Prostate gland (tissue), 2 donors: ENCODE measurements around the gene SBNO2. TPM values are rescaled to one million over a fixed set of nuclear protein-coding genes. Genes with fewer than 3 reads are reported as not detected.

Source experiments
- DNase-seq: peaks from one replicate; pipeline ENCODE4 v3.0.0-alpha.2; 2019; ENCODE audit warnings: low spot score
- H3K27ac ChIP-seq, 2 donors: fragments of 200-600 bp; sonication (generic); 2 replicates each; pipeline ENCODE4 v1.5.1; 2017 to 2019
- H3K27me3 ChIP-seq: fragments of 200-600 bp; sonication (generic); replicated peaks from 2 replicates; pipeline ENCODE4 v1.5.1; 2019; ENCODE audit not compliant: insufficient read depth
- H3K36me3 ChIP-seq, 2 donors: fragments of 200-600 bp; sonication (generic); 1 replicate in 1 of 2; 2 replicates in 1 of 2; pipeline versions ENCODE4 v1.5.1 to v1.8.1; 2017 to 2019
- H3K4me1 ChIP-seq: fragments of 200-600 bp; sonication (generic); replicated peaks from 2 replicates; pipeline ENCODE4 v1.5.1; 2019
- H3K4me3 ChIP-seq, 2 donors: fragments of 200-600 bp; sonication (generic); 2 replicates each; pipeline ENCODE4 v1.5.1; 2017 to 2019
- H3K9me3 ChIP-seq: fragments of 200-600 bp; sonication (generic); 2 replicates; pipeline ENCODE4 v1.5.1; 2017
- POLR2A ChIP-seq: fragments of 450-650 bp; IDR thresholded peaks from one replicate; pipeline ENCODE4 v1.6.1; 2016; ENCODE audit warnings: antibody characterized with exemption, mild to moderate bottlenecking
- POLR2AphosphoS5 ChIP-seq: sonication (generic); formaldehyde crosslinking; IDR thresholded peaks from one replicate; pipeline ENCODE4 v1.6.1; 2017; ENCODE audit warnings: antibody characterized with exemption
- WGBS: methylation state at CpG from one replicate; pipeline ENCODE4 v1.1.5; 2018; 5-methylcytosine and 5-hydroxymethylcytosine counted together
- intact Hi-C: fragments of 100-400 bp; cut with DNase I; formaldehyde crosslinking; loops from one replicate; pipeline ENCODE4 v1.14.2; 2022
- total RNA-seq, 2 donors: library from RNA; depleted of rRNA; stranded (reverse); fragments of >200 nt; gene quantifications; one replicate each; pipeline ENCODE4 v1.1.0, GENCODE V29; 2016
- TF ChIP-seq, protein P1 (sequence below), 4 experiments: fragments of 200-600 bp in 2 of 4; fragments of 450-650 bp in 2 of 4; sonication (generic) in 2 of 4; IDR thresholded peaks; 1 replicate in 3 of 4; 2 replicates in 1 of 4; pipeline ENCODE4 v1.5.1; 2016 to 2019; ENCODE audit warnings: antibody characterized with exemption in 4 of 4, mild to moderate bottlenecking in 2 of 4, moderate library complexity in 2 of 4

The SBNO2 gene
- total RNA-seq, 2 donors from 2014 or later, result 32.5 to 79.9 TPM

DNA sequence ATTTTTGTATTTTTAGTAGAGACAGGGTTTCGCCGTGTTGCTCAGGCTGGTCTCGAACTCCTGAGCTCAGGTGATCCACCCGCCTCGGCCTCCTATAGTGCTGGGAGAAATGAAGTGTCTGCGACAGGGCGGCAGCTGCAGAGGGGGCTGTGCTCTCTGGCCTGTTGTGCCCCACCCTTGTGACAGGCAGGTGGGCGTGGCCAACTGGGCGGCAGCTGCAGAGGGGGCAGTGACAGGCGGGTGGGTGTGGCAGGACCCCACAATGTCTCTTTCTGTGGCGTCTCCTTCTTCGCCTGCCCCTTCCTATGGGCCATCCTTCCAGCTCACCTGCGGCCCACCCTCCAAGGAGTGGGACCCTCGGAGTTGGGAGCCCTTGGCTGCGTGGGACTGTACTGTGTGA, 43.3 kb upstream of the SBNO2 start:
- intact Hi-C loops, result no loop called here
- TF ChIP-seq, protein P1, sequence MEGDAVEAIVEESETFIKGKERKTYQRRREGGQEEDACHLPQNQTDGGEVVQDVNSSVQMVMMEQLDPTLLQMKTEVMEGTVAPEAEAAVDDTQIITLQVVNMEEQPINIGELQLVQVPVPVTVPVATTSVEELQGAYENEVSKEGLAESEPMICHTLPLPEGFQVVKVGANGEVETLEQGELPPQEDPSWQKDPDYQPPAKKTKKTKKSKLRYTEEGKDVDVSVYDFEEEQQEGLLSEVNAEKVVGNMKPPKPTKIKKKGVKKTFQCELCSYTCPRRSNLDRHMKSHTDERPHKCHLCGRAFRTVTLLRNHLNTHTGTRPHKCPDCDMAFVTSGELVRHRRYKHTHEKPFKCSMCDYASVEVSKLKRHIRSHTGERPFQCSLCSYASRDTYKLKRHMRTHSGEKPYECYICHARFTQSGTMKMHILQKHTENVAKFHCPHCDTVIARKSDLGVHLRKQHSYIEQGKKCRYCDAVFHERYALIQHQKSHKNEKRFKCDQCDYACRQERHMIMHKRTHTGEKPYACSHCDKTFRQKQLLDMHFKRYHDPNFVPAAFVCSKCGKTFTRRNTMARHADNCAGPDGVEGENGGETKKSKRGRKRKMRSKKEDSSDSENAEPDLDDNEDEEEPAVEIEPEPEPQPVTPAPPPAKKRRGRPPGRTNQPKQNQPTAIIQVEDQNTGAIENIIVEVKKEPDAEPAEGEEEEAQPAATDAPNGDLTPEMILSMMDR (IDR thresholded peaks at IDR 0.05), result no peak
- TF ChIP-seq POLR2AphosphoS5 (no peak), POLR2A (no peak)
- DNase-seq, result no peak
- Histone ChIP-seq H3K27me3 (no peaks in the 10 kb centered on the region), H3K4me3 (no peak overlapping the region), H3K9me3 (no peaks in the 10 kb centered on the region), H3K36me3 (no peaks in the 10 kb centered on the region), H3K4me1 (peaks cover 23% of the 10 kb centered on the region), H3K27ac (no peak overlapping the region)
- 88% methylated on average over 11 of the region's 15 CpGs for WGBS

- no peak for DNase-seq
- Histone ChIP-seq H3K4me1 (peaks cover 25% of the 10 kb centered on the region), H3K27me3 (no peaks in the 10 kb centered on the region), H3K36me3 (no peaks in the 10 kb centered on the region), H3K4me3 (no peak overlapping the region), H3K27ac (no peak overlapping the region), H3K9me3 (no peaks in the 10 kb centered on the region)
- WGBS, result 80% methylated on average over 12 of the region's 12 CpGs
- intact Hi-C loops, result no loop called here
- TF ChIP-seq POLR2A, result no peak
- no peak for TF ChIP-seq POLR2AphosphoS5
- TF ChIP-seq, protein P1 (IDR thresholded peaks at IDR 0.05), result no peak
Measured at GRCh38 chr19:1216756-1217155, 42.7 kb upstream of the SBNO2 start.

- H3K9me3 ChIP-seq, result no peaks in the 10 kb centered on the region
- H3K4me3 ChIP-seq, result no peak overlapping the region
- DNase-seq, result no peak
Measured at GRCh38 chr19:1214862-1215731, 41.0 kb upstream of the SBNO2 start.

GRCh38 chr19:1214299-1214861, 40.3 kb upstream of the SBNO2 start:
- peaks cover 39% of the 10 kb centered on the region for H3K4me1 ChIP-seq
- TF ChIP-seq POLR2A, result no peak
- TF ChIP-seq POLR2AphosphoS5, result no peak
- TF ChIP-seq, protein P1 (IDR thresholded peaks at IDR 0.05), result no peak
- WGBS, result 35% methylated on average over 18 of the region's 21 CpGs

More at GRCh38 chr19:1214862-1215731, 41.0 kb upstream of the SBNO2 start:
- no peaks in the 10 kb centered on the region for H3K36me3 ChIP-seq
- 48% methylated on average over 26 of the region's 26 CpGs for WGBS
- intact Hi-C loops, result no loop called here
- no peaks in the 10 kb centered on the region for H3K27me3 ChIP-seq
- H3K4me1 ChIP-seq, result peaks cover 34% of the 10 kb centered on the region
- TF ChIP-seq POLR2A (no peak), POLR2AphosphoS5 (no peak)
- TF ChIP-seq, protein P1 (IDR thresholded peaks at IDR 0.05), result no peak
- peak overlapping the region; percentile 80 to 84 for H3K27ac ChIP-seq

More at GRCh38 chr19:1214299-1214861, 40.3 kb upstream of the SBNO2 start:
- intact Hi-C loops, result no loop called here
- Histone ChIP-seq H3K27ac (peak overlapping the region; percentile 80 to 84), H3K36me3 (no peaks in the 10 kb centered on the region), H3K9me3 (no peaks in the 10 kb centered on the region), H3K27me3 (no peaks in the 10 kb centered on the region), H3K4me3 (no peak overlapping the region)
- no peak for DNase-seq
